Hematopoietic multipotent progenitor cell (in vitro differentiated cells): ENCODE data around the gene NPTXR. TPM values are rescaled to one million over a fixed set of nuclear protein-coding genes. Genes with fewer than 3 reads are reported as not detected.
"Not testable (repeated sequence)": the region's sequence is repeated elsewhere in the genome, so short reads cannot be mapped to it uniquely, and the experiment has no call there.

ENCODE experiments used
- DNase-seq, 3 donors: peaks; one replicate each; pipeline ENCODE4 v3.0.0-alpha.2; 2011 to 2015; ENCODE audit warnings: low read depth in 2 of 3, low spot score in 2 of 3
- total RNA-seq: library from RNA; depleted of rRNA; stranded (reverse); fragments of >200 nt; gene quantifications from one replicate; pipeline ENCODE4 v1.2.3, GENCODE V29; 2012

Gene NPTXR
- total RNA-seq, 1 donor: 0.27 TPM

GRCh38 chr22:38854476-38854875 is 10.6 kb upstream of the NPTXR start:
- not testable (repeated sequence) for DNase-seq

GRCh38 chr22:38853883-38854282 is 10.1 kb upstream of the NPTXR start:
- DNase-seq: not testable (repeated sequence)

- DNase-seq: no peak
Observed at GRCh38 chr22:38853196-38853651, 9.4 kb upstream of the NPTXR start.

- DNase-seq: no peak
Observed at GRCh38 chr22:38852522-38852921, 8.7 kb upstream of the NPTXR start.

- no peak for DNase-seq
Observed at GRCh38 chr22:38850941-38851849, 7.4 kb upstream of the NPTXR start.

- no peak for DNase-seq
Observed at GRCh38 chr22:38850399-38850798, 6.6 kb upstream of the NPTXR start.

GRCh38 chr22:38849811-38850210 is 6.0 kb upstream of the NPTXR start:
- no peak for DNase-seq

GRCh38 chr22:38846412-38846811 is 2.6 kb upstream of the NPTXR start:
- DNase-seq: no peak

- DNase-seq: no peak
Observed at GRCh38 chr22:38845004-38845740, 1.3 kb upstream of the NPTXR start.

GRCh38 chr22:38844315-38845003 is 631 bp upstream of the NPTXR start:
- DNase-seq: no peak

GRCh38 chr22:38843201-38843656 is 599 bp downstream of the NPTXR start:
- peak; percentile 46 to 82 (median 73) for DNase-seq

- no peak for DNase-seq
Observed at GRCh38 chr22:38842512-38843200, 1.2 kb downstream of the NPTXR start.

- DNase-seq: no peak
Observed at GRCh38 chr22:38841635-38842034, 2.2 kb downstream of the NPTXR start.

- DNase-seq: no peak
Observed at GRCh38 chr22:38841211-38841610, 2.6 kb downstream of the NPTXR start.

- DNase-seq: no peak
Observed at GRCh38 chr22:38840129-38840528, 3.7 kb downstream of the NPTXR start.

- DNase-seq: no peak
Observed at GRCh38 chr22:38839686-38840085, 4.1 kb downstream of the NPTXR start.

GRCh38 chr22:38837414-38837928 is 6.4 kb downstream of the NPTXR start:
- no peak for DNase-seq

- no peak for DNase-seq
Observed at GRCh38 chr22:38835888-38836301, 7.9 kb downstream of the NPTXR start.

- no peak for DNase-seq
Observed at GRCh38 chr22:38834991-38835390, 8.8 kb downstream of the NPTXR start.
